Activated T-cell treated with anti-CD3 and anti-CD28 coated beads for 48 hours (primary cell): ENCODE measurements around the gene ZNF587.
"Not testable (repeated sequence)": the region's sequence is repeated elsewhere in the genome, so short reads cannot be mapped to it uniquely, and the experiment has no call there.

Source experiments
- DNase-seq: peaks from one replicate; pipeline ENCODE4 v3.0.0-alpha.2; 2020; ENCODE audit warnings: low read depth

ZNF587 gene

GRCh38 chr19:57849666-57850473, at the start of gene ZNF587:
ZNF587 (plus strand) TSS chr19:57849859; CDS start chr19:57850039, 180 bp downstream.
- DNase-seq, result peak; percentile 65

- DNase-seq, result no peak
Observed at GRCh38 chr19:57800696-57801095, 49.0 kb upstream of the ZNF587 start.

GRCh38 chr19:57802269-57802668, 47.4 kb upstream of the ZNF587 start:
- no peak for DNase-seq

GRCh38 chr19:57803265-57803593, 46.4 kb upstream of the ZNF587 start:
- no peak for DNase-seq

- no peak for DNase-seq
Observed at GRCh38 chr19:57803594-57804325, 45.9 kb upstream of the ZNF587 start.

- DNase-seq, result no peak
Observed at GRCh38 chr19:57807541-57807940, 42.1 kb upstream of the ZNF587 start.

- not testable (repeated sequence) for DNase-seq
Observed at GRCh38 chr19:57810410-57811295, 39.0 kb upstream of the ZNF587 start.

- no peak for DNase-seq
Observed at GRCh38 chr19:57812226-57812625, 37.4 kb upstream of the ZNF587 start.

GRCh38 chr19:57812975-57813820, 36.5 kb upstream of the ZNF587 start:
- DNase-seq, result not testable (repeated sequence)

- DNase-seq, result no peak
Observed at GRCh38 chr19:57813919-57814504, 35.6 kb upstream of the ZNF587 start.

- peak; percentile 57 for DNase-seq
Observed at GRCh38 chr19:57814505-57815246, 35.0 kb upstream of the ZNF587 start, which contains the start of gene ZNF552. ZNF552 (minus strand) TSS chr19:57814913; CDS start chr19:57814743, 170 bp downstream.

- no peak for DNase-seq
Observed at GRCh38 chr19:57815247-57816075, 34.2 kb upstream of the ZNF587 start.

- DNase-seq, result no peak
Observed at GRCh38 chr19:57816652-57817051, 33.0 kb upstream of the ZNF587 start.

GRCh38 chr19:57817976-57818375, 31.7 kb upstream of the ZNF587 start:
- DNase-seq, result no peak

- no peak for DNase-seq
Observed at GRCh38 chr19:57818378-57818777, 31.3 kb upstream of the ZNF587 start.

GRCh38 chr19:57819475-57820148, 30.0 kb upstream of the ZNF587 start:
- DNase-seq, result peak; percentile 68

- no peak for DNase-seq
Observed at GRCh38 chr19:57820599-57820998, 29.1 kb upstream of the ZNF587 start.

GRCh38 chr19:57821095-57821494, 28.6 kb upstream of the ZNF587 start:
- DNase-seq, result not testable (repeated sequence)

- DNase-seq, result not testable (repeated sequence)
Observed at GRCh38 chr19:57821501-57821900, 28.2 kb upstream of the ZNF587 start.
